ENCODE data around the gene XRCC1.

DNA sequence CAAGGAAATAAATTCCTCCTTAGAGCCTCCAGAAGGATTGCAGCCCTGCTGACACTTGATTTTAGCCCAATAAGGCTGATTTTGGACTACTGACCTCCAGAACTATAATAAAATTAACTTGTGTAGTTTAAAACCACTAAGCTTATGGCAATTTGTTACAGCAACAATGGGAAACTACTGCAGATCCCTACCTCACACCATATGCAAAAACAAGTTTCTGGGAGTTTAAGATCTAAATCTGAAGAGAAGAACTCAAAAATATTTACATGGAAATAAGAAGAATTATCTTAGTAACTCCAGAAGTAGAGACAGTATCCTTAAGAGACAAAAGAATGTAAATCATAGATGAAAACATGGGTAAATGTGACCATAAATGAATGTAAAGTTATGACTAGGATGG lies 36.4 kb downstream of the XRCC1 start:
- TF ChIP-seq POLR2AphosphoS5 (IDR thresholded peaks at IDR 0.05; ENCODE audit: low read depth, low read length) = no peak
- TF ChIP-seq TAF1 (IDR thresholded peaks at IDR 0.05; ENCODE audit: low read depth, low read length) = no peak
